IMR-90 (cell line): ENCODE data around the gene DLX6. TPM values are rescaled to one million over a fixed set of nuclear protein-coding genes. Genes with fewer than 3 reads are reported as not detected.

ENCODE experiments used
- ATAC-seq: fragments of 200-7000 bp; cut with Tn5 transposase; 2 replicates; pipeline ENCODE4 v1.9.1; 2020; ENCODE audit warnings: low read depth, mild to moderate bottlenecking, moderate library complexity
- BruUV-seq: library from RNA; stranded (reverse); fragments of 400-500 nt; replicated peaks from 2 replicates; lab custom pipeline; 2021; lab: Mats Ljungman, UMichigan
- CTCF ChIA-PET: fragments of 300-600 bp; formaldehyde crosslinking; extraction: SDS; loops from one replicate; lab custom pipeline; 2021; ENCODE audit warnings: antibody characterized with exemption; lab: Yijun Ruan, JAX
- POLR2A ChIA-PET: fragments of 300-600 bp; sonication (Branson Sonifier 250); formaldehyde crosslinking; loops from one replicate; lab custom pipeline; 2022; ENCODE audit warnings: antibody characterized with exemption; ENCODE audit not compliant: unreplicated experiment; lab: Charles Lee
- DNase-seq: peaks from one replicate; pipeline ENCODE4 v3.0.0; 2013
- H2AFZ ChIP-seq: replicated peaks from 2 replicates; pipeline ENCODE3; 2013; ENCODE audit warnings: low read length, mild to moderate bottlenecking; ENCODE audit not compliant: poor library complexity
- H2AK5ac ChIP-seq: 2 replicates; pipeline ENCODE4 v1.6.1; 2013; ENCODE audit warnings: low read depth, low read length, inconsistent platforms
- H2AK9ac ChIP-seq: replicated peaks from 2 replicates; pipeline ENCODE3; 2013; ENCODE audit warnings: mild to moderate bottlenecking, low read depth, low read length, moderate library complexity; ENCODE audit not compliant: poor library complexity
- H2BK120ac ChIP-seq: 2 replicates; pipeline ENCODE4 v1.6.1; 2013; ENCODE audit warnings: low read depth, low read length, inconsistent platforms
- H2BK15ac ChIP-seq: 3 replicates; pipeline ENCODE4 v1.6.1; 2013; ENCODE audit warnings: low read depth, low read length, inconsistent platforms
- H2BK20ac ChIP-seq: 2 replicates; pipeline ENCODE4 v1.6.1; 2013; ENCODE audit warnings: low read depth, mild to moderate bottlenecking, inconsistent platforms, low read length, moderate library complexity
- H2BK5ac ChIP-seq: 2 replicates; pipeline ENCODE4 v1.6.1; 2013; ENCODE audit warnings: mild to moderate bottlenecking, low read depth, low read length, inconsistent platforms; ENCODE audit not compliant: poor library complexity, severe bottlenecking
- H3K14ac ChIP-seq: replicated peaks from 2 replicates; pipeline ENCODE4 v1.6.1; 2013; ENCODE audit warnings: low read depth, low read length, inconsistent platforms
- H3K18ac ChIP-seq: 2 replicates; pipeline ENCODE4 v1.6.1; 2013; ENCODE audit warnings: low read depth, low read length, control low read depth
- H3K23ac ChIP-seq: 2 replicates; pipeline ENCODE4 v1.6.1; 2013; ENCODE audit warnings: low read depth, low read length, inconsistent platforms
- H3K27ac ChIP-seq: 2 replicates; pipeline ENCODE4 v1.5.1; 2013; ENCODE audit warnings: mild to moderate bottlenecking, control low read depth, low read length; ENCODE audit not compliant: insufficient read depth
- H3K27me3 ChIP-seq: 2 replicates; pipeline ENCODE4 v1.6.1; 2013; ENCODE audit warnings: low read length; ENCODE audit not compliant: control insufficient read depth, insufficient read depth
- H3K36me3 ChIP-seq: 2 replicates; pipeline ENCODE4 v1.6.1; 2013; ENCODE audit warnings: low read length, mixed read lengths; ENCODE audit not compliant: control insufficient read depth, insufficient read depth
- H3K4ac ChIP-seq: 2 replicates; pipeline ENCODE4 v1.6.1; 2013; ENCODE audit warnings: low read depth, low read length, inconsistent platforms
- H3K4me1 ChIP-seq: 2 replicates; pipeline ENCODE4 v1.6.1; 2013; ENCODE audit warnings: low read length, mixed read lengths; ENCODE audit not compliant: control insufficient read depth, insufficient read depth
- H3K4me2 ChIP-seq: 2 replicates; pipeline ENCODE4 v1.6.1; 2013; ENCODE audit warnings: low read depth, mild to moderate bottlenecking, control low read depth, low read length, moderate library complexity
- H3K4me3 ChIP-seq: 2 replicates; pipeline ENCODE4 v1.5.1; 2013; ENCODE audit warnings: low read depth, mild to moderate bottlenecking, control low read depth, low read length, moderate library complexity; ENCODE audit not compliant: insufficient read depth
- H3K56ac ChIP-seq: 2 replicates; pipeline ENCODE4 v1.6.1; 2013; ENCODE audit warnings: low read length, inconsistent platforms; ENCODE audit not compliant: insufficient read depth; ENCODE audit errors: extremely low read depth
- H3K79me1 ChIP-seq, 2 experiments: 2 replicates each; pipeline ENCODE4 v1.6.1; 2013; ENCODE audit warnings: low read length in 2 of 2, inconsistent platforms in 1 of 2, low read depth in 1 of 2
- H3K9ac ChIP-seq: 2 replicates; pipeline ENCODE4 v1.6.1; 2013; ENCODE audit warnings: low read depth, low read length, control low read depth
- H3K9me1 ChIP-seq: 2 replicates; pipeline ENCODE4 v1.6.1; 2013; ENCODE audit warnings: low read length, inconsistent platforms; ENCODE audit not compliant: insufficient read depth
- H3K9me3 ChIP-seq: 2 replicates; pipeline ENCODE4 v1.6.1; 2013; ENCODE audit warnings: low read length; ENCODE audit not compliant: control insufficient read depth, insufficient read depth
- H4K20me1 ChIP-seq: 2 replicates; pipeline ENCODE4 v1.6.1; 2013; ENCODE audit warnings: low read length, inconsistent platforms; ENCODE audit not compliant: insufficient read depth
- H4K5ac ChIP-seq: 2 replicates; pipeline ENCODE4 v1.6.1; 2013; ENCODE audit warnings: mild to moderate bottlenecking, low read depth, low read length, control low read depth
- H4K8ac ChIP-seq, 2 experiments: 2 replicates each; pipeline ENCODE4 v1.6.1; 2013; ENCODE audit warnings: low read depth in 2 of 2, low read length in 2 of 2, control low read depth in 1 of 2, inconsistent platforms in 1 of 2
- H4K91ac ChIP-seq: 2 replicates; pipeline ENCODE4 v1.6.1; 2013; ENCODE audit warnings: low read depth, low read length, inconsistent platforms; ENCODE audit not compliant: insufficient read depth
- BHLHE40 ChIP-seq: fragments of 150-350 bp; IDR thresholded peaks from 2 replicates; pipeline ENCODE4 v1.6.1; 2016; ENCODE audit warnings: mild to moderate bottlenecking, low read depth, low read length
- MAZ ChIP-seq: IDR thresholded peaks from 2 replicates; pipeline ENCODE4 v1.6.1; 2012; ENCODE audit warnings: low read depth, mild to moderate bottlenecking, low read length, improper control_type of control experiment, moderate library complexity, borderline replicate concordance
- POLR2A ChIP-seq: IDR thresholded peaks from 2 replicates; pipeline ENCODE4 v1.6.1; 2012; ENCODE audit warnings: mild to moderate bottlenecking, low read depth, low read length
- USF2 ChIP-seq: fragments of 150-350 bp; IDR thresholded peaks from 2 replicates; pipeline ENCODE4 v1.6.1; 2017; ENCODE audit warnings: mild to moderate bottlenecking, antibody characterized with exemption, low read length, low read depth
- WGBS, 2 experiments: methylation state at CpG; one replicate each; pipeline versions ENCODE4 v1.1.5 to v1.1.7; 2013; ENCODE audit warnings: missing lambda C conversion rate in 2 of 2; ENCODE audit not compliant: insufficient read length in 1 of 2; ENCODE audit errors: extremely low coverage in 2 of 2; 5-methylcytosine and 5-hydroxymethylcytosine counted together
- dilution Hi-C: fragments of 300-500 bp; cut with HindIII; formaldehyde crosslinking; loops from one replicate; pipeline ENCODE4 v1.14.3; 2018; ENCODE audit warnings: low sequenced_read_pairs; ENCODE audit not compliant: unreplicated experiment
- in situ Hi-C: fragments of 300-500 bp; cut with MboI; formaldehyde crosslinking; loops from 3 replicates; pipeline ENCODE4 v1.14.3; 2019; ENCODE audit warnings: low sequenced_read_pairs, inconsistent platforms, mixed read lengths
- intact Hi-C: fragments of 100-400 bp; cut with micrococcal nuclease; formaldehyde crosslinking; loops from 2 replicates; pipeline ENCODE4 v1.10.0; 2022
- polyA plus RNA-seq, 3 experiments: library from polyadenylated mRNA; depleted of rRNA; stranded (reverse); fragments of >200 nt; gene quantifications; 2 replicates each; pipeline ENCODE4 v1.2.3, GENCODE V29; 2012; ENCODE audit warnings: low replicate concordance in 1 of 3
- total RNA-seq: library from RNA; depleted of rRNA; stranded (reverse); fragments of >200 nt; gene quantifications from 2 replicates; pipeline ENCODE4 v1.2.3, GENCODE V29; 2012
- TF ChIP-seq, protein P1 (sequence below): conservative IDR thresholded peaks from 2 replicates; pipeline ENCODE4 v1.5.1; 2012; ENCODE audit warnings: mild to moderate bottlenecking, low read depth, low read length, improper control_type of control experiment

DLX6 gene
- total and polyA plus RNA-seq, 2 of the 4 experiments (the other 2 are of a cell fraction) = not detected

DNA sequence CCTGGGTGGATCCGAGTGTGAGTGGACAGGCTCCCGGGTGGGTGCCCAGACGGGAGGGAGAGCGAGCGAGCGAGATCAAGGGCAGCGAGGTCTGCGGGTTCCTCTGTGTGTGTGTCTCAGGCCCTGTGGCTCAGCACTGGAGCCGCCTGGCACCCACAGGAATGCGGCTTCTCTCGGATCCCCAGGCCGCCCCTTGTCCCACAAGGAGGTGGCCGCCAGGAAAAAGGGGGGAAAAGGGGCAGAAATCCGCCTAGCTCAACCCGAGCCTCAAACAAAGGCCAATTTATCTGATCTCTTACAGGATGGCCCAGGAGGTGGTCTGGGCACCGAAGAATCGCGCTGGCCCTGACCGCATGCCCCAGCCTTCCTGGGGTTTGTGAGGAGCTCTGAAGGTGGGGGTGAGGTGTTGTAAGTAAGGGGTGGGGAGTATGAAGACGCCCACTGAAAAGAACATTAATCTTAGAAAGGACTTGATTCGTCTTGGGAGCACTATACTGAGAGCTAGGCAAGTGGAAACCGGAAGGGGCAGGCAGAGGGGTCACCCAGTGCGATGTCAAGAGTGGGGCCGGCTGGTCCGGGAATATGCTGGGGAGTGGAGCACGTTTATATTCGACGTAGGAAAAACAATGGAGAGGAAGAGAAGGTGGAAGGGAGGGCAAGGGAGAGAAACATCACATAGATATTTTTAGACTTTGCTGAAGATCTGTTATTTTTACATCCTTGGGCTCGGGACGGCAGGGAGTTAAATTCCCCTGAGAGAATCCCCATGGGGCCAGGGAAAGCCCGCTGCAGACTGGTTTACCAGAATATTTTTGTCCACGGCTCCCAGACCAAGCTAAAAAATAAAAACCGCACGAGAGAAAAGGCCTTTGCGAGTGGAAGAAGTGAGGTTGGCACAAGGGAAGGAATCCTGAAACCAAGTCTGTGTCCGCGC lies 12.1 kb downstream of the DLX6 start:
- Histone ChIP-seq H2AFZ (no peak overlapping the region), H3K36me3 (no peaks in the 10 kb centered on the region), H4K8ac (no peak overlapping the region), H3K18ac (no peak overlapping the region), H2AK5ac (no peak overlapping the region), H3K56ac (no peak overlapping the region), H3K27ac (no peak overlapping the region), H2BK120ac (no peak overlapping the region), H3K9me1 (no peaks in the 10 kb centered on the region), H3K9me3 (peaks cover 7% of the 10 kb centered on the region), H3K14ac (no peak overlapping the region), H3K79me1 (no peaks in the 10 kb centered on the region), H4K91ac (no peak overlapping the region), H3K4me1 (no peaks in the 10 kb centered on the region), H3K4me2 (no peak overlapping the region), H2BK5ac (no peak overlapping the region), H3K4ac (no peak overlapping the region), H3K4me3 (no peak overlapping the region), H4K5ac (no peak overlapping the region), H3K9ac (no peak overlapping the region), H2AK9ac (no peak overlapping the region), H4K20me1 (no peaks in the 10 kb centered on the region), H2BK15ac (no peak overlapping the region), H2BK20ac (no peak overlapping the region), H3K23ac (no peak overlapping the region), H3K27me3 (peaks cover 71% of the 10 kb centered on the region)
- TF ChIP-seq, protein P1, sequence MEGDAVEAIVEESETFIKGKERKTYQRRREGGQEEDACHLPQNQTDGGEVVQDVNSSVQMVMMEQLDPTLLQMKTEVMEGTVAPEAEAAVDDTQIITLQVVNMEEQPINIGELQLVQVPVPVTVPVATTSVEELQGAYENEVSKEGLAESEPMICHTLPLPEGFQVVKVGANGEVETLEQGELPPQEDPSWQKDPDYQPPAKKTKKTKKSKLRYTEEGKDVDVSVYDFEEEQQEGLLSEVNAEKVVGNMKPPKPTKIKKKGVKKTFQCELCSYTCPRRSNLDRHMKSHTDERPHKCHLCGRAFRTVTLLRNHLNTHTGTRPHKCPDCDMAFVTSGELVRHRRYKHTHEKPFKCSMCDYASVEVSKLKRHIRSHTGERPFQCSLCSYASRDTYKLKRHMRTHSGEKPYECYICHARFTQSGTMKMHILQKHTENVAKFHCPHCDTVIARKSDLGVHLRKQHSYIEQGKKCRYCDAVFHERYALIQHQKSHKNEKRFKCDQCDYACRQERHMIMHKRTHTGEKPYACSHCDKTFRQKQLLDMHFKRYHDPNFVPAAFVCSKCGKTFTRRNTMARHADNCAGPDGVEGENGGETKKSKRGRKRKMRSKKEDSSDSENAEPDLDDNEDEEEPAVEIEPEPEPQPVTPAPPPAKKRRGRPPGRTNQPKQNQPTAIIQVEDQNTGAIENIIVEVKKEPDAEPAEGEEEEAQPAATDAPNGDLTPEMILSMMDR = no peak
- TF ChIP-seq MAZ (no peak), BHLHE40 (no peak), USF2 (no peak), POLR2A (no peak)
- in situ Hi-C loops (no loop called here), intact Hi-C loops (no loop called here), dilution Hi-C loops (no loop called here)
- 15% methylated on average over 15 of the region's 37 CpGs; no CpG with 5 or more reads in 1 of the 2 experiments for WGBS, 2 experiments
- no TSS peak for BruUV-seq
- ChIA-PET CTCF (interaction anchor here (1.4 to 1.6 kb wide), 2 partner anchors 10 to 1101 kb away, joined by 3 to 6 read pairs; no protein-coding TSS in a partner anchor), POLR2A (no interaction called here)
- DNase-seq = no peak
- no peak for ATAC-seq
